ENCODE measurements around the gene CREB3. TPM values are rescaled to one million over a fixed set of nuclear protein-coding genes. Genes with fewer than 3 reads are reported as not detected.

CREB3 gene
- total RNA-seq, 1 donor from 2014 or later = 33.2 TPM

DNA sequence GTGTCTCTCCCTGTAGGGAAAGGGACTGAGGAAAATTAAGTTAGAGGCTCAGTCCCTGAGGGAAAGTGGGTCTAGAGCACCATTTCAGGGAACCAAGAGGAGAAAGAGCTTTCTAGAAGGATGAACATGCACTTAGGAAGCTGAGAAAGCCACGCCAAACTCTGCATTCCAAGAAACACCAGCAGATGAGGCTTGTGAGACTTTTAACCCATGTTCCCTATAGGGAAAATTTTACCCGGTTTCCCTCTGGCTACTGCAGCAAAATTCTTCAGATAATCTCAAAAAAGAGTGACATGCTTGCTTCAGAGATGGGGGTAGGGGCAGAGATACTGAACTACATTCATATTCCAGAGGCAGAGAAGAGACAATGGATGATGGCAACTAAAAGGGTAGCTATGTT lies 9.0 kb upstream of the CREB3 start:
- no peak for DNase-seq (ENCODE audit: low spot score, unreplicated experiment)
- H3K27ac Mint-ChIP-seq = no peak overlapping the region
- H3K9me3 Mint-ChIP-seq (ENCODE audit: low read depth) = no peaks in the 10 kb centered on the region
- H3K36me3 Mint-ChIP-seq (ENCODE audit: insufficient read depth) = peaks cover 25% of the 10 kb centered on the region
- H3K4me3 Mint-ChIP-seq (ENCODE audit: low read depth) = no peak overlapping the region
- TF ChIP-seq, protein P1, sequence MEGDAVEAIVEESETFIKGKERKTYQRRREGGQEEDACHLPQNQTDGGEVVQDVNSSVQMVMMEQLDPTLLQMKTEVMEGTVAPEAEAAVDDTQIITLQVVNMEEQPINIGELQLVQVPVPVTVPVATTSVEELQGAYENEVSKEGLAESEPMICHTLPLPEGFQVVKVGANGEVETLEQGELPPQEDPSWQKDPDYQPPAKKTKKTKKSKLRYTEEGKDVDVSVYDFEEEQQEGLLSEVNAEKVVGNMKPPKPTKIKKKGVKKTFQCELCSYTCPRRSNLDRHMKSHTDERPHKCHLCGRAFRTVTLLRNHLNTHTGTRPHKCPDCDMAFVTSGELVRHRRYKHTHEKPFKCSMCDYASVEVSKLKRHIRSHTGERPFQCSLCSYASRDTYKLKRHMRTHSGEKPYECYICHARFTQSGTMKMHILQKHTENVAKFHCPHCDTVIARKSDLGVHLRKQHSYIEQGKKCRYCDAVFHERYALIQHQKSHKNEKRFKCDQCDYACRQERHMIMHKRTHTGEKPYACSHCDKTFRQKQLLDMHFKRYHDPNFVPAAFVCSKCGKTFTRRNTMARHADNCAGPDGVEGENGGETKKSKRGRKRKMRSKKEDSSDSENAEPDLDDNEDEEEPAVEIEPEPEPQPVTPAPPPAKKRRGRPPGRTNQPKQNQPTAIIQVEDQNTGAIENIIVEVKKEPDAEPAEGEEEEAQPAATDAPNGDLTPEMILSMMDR (IDR thresholded peaks at IDR 0.05; ENCODE audit: unreplicated experiment) = no peak
- no peaks in the 10 kb centered on the region for H3K27me3 Mint-ChIP-seq
- H3K4me1 Mint-ChIP-seq (ENCODE audit: low read depth) = peaks cover 4% of the 10 kb centered on the region

DNA sequence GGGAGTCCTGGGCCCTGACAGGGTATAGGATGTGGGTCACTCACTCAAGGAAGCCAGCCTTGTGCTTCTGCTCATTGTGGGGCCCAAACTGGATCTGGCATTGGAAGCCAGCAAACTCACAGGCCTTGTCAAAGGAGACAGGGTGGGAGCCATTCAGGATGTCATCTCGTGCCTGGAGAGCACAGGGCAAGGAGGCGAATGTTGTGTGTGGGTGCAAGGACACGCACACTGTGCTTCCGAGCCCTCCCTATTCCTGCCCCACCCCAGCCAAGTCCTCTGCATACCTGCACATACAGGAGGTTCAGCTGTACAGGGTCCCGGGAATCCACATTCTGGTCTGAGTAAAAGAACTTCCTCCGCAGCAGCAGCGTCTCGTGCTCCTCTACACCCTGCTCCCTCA lies 8.6 kb upstream of the CREB3 start:
- H3K4me3 Mint-ChIP-seq (ENCODE audit: low read depth) = no peak overlapping the region

DNA sequence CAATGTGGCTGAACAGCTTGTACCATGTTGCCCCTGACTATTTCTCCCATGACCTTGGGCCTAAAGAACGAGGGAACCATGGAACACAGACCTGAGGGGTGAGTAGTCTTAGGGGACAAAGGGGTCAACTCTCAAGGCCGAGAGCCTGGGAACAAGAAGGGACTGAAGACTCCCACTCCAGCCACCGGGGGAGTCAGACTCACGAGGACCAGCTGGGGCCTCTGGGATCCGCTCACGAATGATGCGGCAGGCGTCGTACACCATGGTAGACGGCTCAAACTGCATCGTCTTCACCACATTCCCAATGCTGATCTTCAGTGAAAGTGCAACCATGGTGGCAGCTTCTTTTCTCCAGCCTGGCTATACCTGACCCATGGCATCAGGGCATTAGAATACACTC lies 7.1 kb upstream of the CREB3 start:
- Mint-ChIP-seq H3K4me3 (ENCODE audit: low read depth) (no peak overlapping the region), H3K27me3 (no peaks in the 10 kb centered on the region), H3K9me3 (ENCODE audit: low read depth) (no peaks in the 10 kb centered on the region), H3K36me3 (ENCODE audit: insufficient read depth) (peaks cover 19% of the 10 kb centered on the region), H3K4me1 (ENCODE audit: low read depth) (peaks cover 4% of the 10 kb centered on the region), H3K27ac (no peak overlapping the region)
- TF ChIP-seq, protein P1 (IDR thresholded peaks at IDR 0.05; ENCODE audit: unreplicated experiment) = no peak
- no peak for DNase-seq (ENCODE audit: low spot score, unreplicated experiment)

More for the DNA sequence above, 8.6 kb upstream of the CREB3 start:
- DNase-seq (ENCODE audit: low spot score, unreplicated experiment) = no peak
- peaks cover 25% of the 10 kb centered on the region for H3K36me3 Mint-ChIP-seq (ENCODE audit: insufficient read depth)
- H3K9me3 Mint-ChIP-seq (ENCODE audit: low read depth) = no peaks in the 10 kb centered on the region
- peaks cover 4% of the 10 kb centered on the region for H3K4me1 Mint-ChIP-seq (ENCODE audit: low read depth)
- TF ChIP-seq, protein P1 (IDR thresholded peaks at IDR 0.05; ENCODE audit: unreplicated experiment) = no peak
- no peaks in the 10 kb centered on the region for H3K27me3 Mint-ChIP-seq
- H3K27ac Mint-ChIP-seq = no peak overlapping the region

DNA sequence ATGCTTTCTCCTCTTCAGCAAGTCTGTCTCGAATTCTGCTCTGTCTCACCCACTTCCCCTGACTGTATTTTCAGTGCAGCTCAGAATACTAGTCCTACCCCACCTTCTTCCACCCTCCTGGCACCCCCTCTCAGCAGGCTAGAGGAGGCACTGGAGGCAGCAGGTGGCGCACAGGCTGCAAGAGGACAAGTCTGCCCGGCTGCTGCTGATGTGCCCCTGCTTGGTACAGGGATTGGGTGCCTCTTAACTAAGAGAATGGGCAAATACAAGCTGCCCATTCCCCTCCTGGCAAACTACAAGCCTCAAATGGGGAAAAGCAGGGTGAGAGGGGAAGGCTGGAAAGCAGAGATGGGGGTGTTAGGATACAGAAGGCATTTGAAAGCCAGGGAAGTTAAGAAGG lies 5.5 kb upstream of the CREB3 start:
- TF ChIP-seq, protein P1 (IDR thresholded peaks at IDR 0.05; ENCODE audit: unreplicated experiment) = no peak
- Mint-ChIP-seq H3K4me3 (ENCODE audit: low read depth) (no peak overlapping the region), H3K36me3 (ENCODE audit: insufficient read depth) (peaks cover 11% of the 10 kb centered on the region), H3K27me3 (no peaks in the 10 kb centered on the region), H3K27ac (peak overlapping the region; percentile 80), H3K9me3 (ENCODE audit: low read depth) (no peaks in the 10 kb centered on the region), H3K4me1 (ENCODE audit: low read depth) (peaks cover 13% of the 10 kb centered on the region)
- no peak for DNase-seq (ENCODE audit: low spot score, unreplicated experiment)

DNA sequence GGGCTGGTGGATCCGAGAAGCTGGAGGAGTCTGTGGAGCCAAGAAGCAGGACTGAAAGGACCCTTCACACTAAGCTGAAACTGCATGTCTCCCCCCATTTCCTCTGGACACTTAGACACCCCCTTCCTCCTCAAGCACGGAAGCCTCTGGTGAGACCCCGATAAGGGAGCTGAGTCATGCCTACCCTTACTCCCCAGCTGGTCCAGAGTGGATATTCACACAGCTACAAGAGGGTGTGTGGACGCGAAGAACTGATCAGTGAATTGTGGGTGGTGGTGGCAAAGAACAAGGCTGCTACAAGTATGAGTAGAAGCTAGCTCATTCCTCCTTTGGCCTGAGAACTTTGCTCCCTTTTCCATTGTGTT lies 4.8 kb upstream of the CREB3 start:
- no peak overlapping the region for H3K27ac Mint-ChIP-seq
- peaks cover 6% of the 10 kb centered on the region for H3K36me3 Mint-ChIP-seq (ENCODE audit: insufficient read depth)
- H3K4me1 Mint-ChIP-seq (ENCODE audit: low read depth) = peaks cover 13% of the 10 kb centered on the region
- no peaks in the 10 kb centered on the region for H3K27me3 Mint-ChIP-seq
- H3K9me3 Mint-ChIP-seq (ENCODE audit: low read depth) = no peaks in the 10 kb centered on the region
- TF ChIP-seq, protein P1 (IDR thresholded peaks at IDR 0.05; ENCODE audit: unreplicated experiment) = no peak
- no peak overlapping the region for H3K4me3 Mint-ChIP-seq (ENCODE audit: low read depth)
- no peak for DNase-seq (ENCODE audit: low spot score, unreplicated experiment)

Data from progenitor cell of endocrine pancreas (in vitro differentiated cells).